K562 (cell line): ENCODE data around the gene SH3TC2. TPM values are rescaled to one million over a fixed set of nuclear protein-coding genes. Genes with fewer than 3 reads are reported as not detected.

ENCODE experiments used
- ATAC-seq: fragments of 200-7000 bp; cut with Tn5 transposase; 3 replicates; pipeline ENCODE4 v1.9.1; 2020; ENCODE audit warnings: moderate library complexity
- BruUV-seq: library from RNA; stranded (reverse); fragments of 400-500 nt; replicated peaks from 2 replicates; lab custom pipeline; 2021; lab: Mats Ljungman, UMichigan
- CTCF ChIA-PET: fragments of 300-600 bp; formaldehyde crosslinking; extraction: SDS; loops from one replicate; lab custom pipeline; 2021; ENCODE audit warnings: low intra/inter-chr PET ratio; lab: Yijun Ruan, JAX
- POLR2A ChIA-PET: fragments of 300-600, 350-650 bp; sonication (Branson Sonifier 250); formaldehyde crosslinking; extraction: SDS; loops from one replicate; lab custom pipeline; 2021; ENCODE audit warnings: antibody characterized with exemption, inconsistent platforms; lab: Yijun Ruan, JAX
- DNase-seq, 4 experiments: peaks; one replicate each; pipeline versions ENCODE4 v3.0.0 to v3.0.0-alpha.2; 2011 to 2018; ENCODE audit warnings: low spot score in 3 of 4, mixed read lengths in 3 of 4; ENCODE audit errors: extremely low read depth in 1 of 4
- FAIRE-seq: peaks from 2 replicates; lab custom pipeline; 2011; peaks lifted over from hg19 to GRCh38; lab: Jason Lieb, UNC
- H2AFZ ChIP-seq: 2 replicates; pipeline ENCODE4 v1.6.0; 2011; ENCODE audit warnings: low read depth, low read length, control low read depth, inconsistent platforms
- H3K27ac ChIP-seq: fragments of 200-600 bp; 3 replicates; pipeline ENCODE4 v1.8.0; 2011; ENCODE audit warnings: low read depth, mild to moderate bottlenecking, control low read depth, inconsistent platforms, low read length, moderate library complexity, mixed read lengths; ENCODE audit errors: extremely low read depth
- H3K27me3 ChIP-seq, 2 experiments: fragments of 300-600 bp in 1 of 2; 2 replicates in 1 of 2; 3 replicates in 1 of 2; pipeline versions ENCODE4 v1.6.0 to v1.8.0; 2011; ENCODE audit warnings: inconsistent platforms in 2 of 2, low read length in 2 of 2, mild to moderate bottlenecking in 1 of 2, mixed read lengths in 1 of 2, moderate library complexity in 1 of 2; ENCODE audit not compliant: control insufficient read depth in 2 of 2, insufficient read depth in 2 of 2
- H3K36me3 ChIP-seq: fragments of 300-600 bp; 3 replicates; pipeline ENCODE4 v1.8.0; 2011; ENCODE audit warnings: mild to moderate bottlenecking, low read length, inconsistent platforms; ENCODE audit not compliant: control insufficient read depth, insufficient read depth
- H3K4me1 ChIP-seq, 2 experiments: fragments of 200-600 bp in 1 of 2; replicated peaks in 1 of 2; 2 replicates in 1 of 2; 3 replicates in 1 of 2; pipeline versions ENCODE4 v1.5.1 to v1.8.0; 2011; ENCODE audit warnings: inconsistent platforms in 2 of 2, low read length in 2 of 2, mild to moderate bottlenecking in 1 of 2, mixed read lengths in 1 of 2, moderate library complexity in 1 of 2; ENCODE audit not compliant: control insufficient read depth in 2 of 2, insufficient read depth in 2 of 2
- H3K4me2 ChIP-seq: 2 replicates; pipeline ENCODE4 v1.6.1; 2011; ENCODE audit warnings: low read length, control low read depth, inconsistent platforms, mixed read lengths; ENCODE audit not compliant: insufficient read depth
- H3K4me3 ChIP-seq: fragments of 200-600 bp; sonication (generic), shearing (Covaris generic); 2 replicates; pipeline ENCODE4 v1.5.1; 2016; ENCODE audit warnings: control low read depth, inconsistent platforms
- H3K79me2 ChIP-seq: fragments of 200-600 bp; 3 replicates; pipeline ENCODE4 v1.8.0; 2011; ENCODE audit warnings: low read length, inconsistent platforms; ENCODE audit not compliant: control insufficient read depth, insufficient read depth
- H3K9ac ChIP-seq, 2 experiments: 2 replicates each; pipeline versions ENCODE4 v1.6.0 to v1.6.1; 2011; ENCODE audit warnings: low read depth in 2 of 2, low read length in 2 of 2, control low read depth in 1 of 2, inconsistent platforms in 1 of 2, mild to moderate bottlenecking in 1 of 2, mixed read lengths in 1 of 2; ENCODE audit not compliant: insufficient read depth in 1 of 2
- H3K9me1 ChIP-seq: one replicate; pipeline ENCODE4 v1.6.0; 2011; ENCODE audit warnings: inconsistent platforms, mild to moderate bottlenecking, low read length, moderate library complexity; ENCODE audit not compliant: control insufficient read depth, insufficient read depth
- H3K9me3 ChIP-seq: replicated peaks from 2 replicates; pipeline ENCODE4 v1.5.1; 2011; ENCODE audit warnings: low read depth, low read length, inconsistent platforms; ENCODE audit not compliant: control insufficient read depth, insufficient read depth
- H4K20me1 ChIP-seq: replicated peaks from 2 replicates; pipeline ENCODE4 v1.6.1; 2011; ENCODE audit warnings: low read length, inconsistent platforms, mixed read lengths; ENCODE audit not compliant: control insufficient read depth, insufficient read depth
- NRF1 ChIP-seq, 2 experiments: fragments of 450-650 bp; IDR thresholded peaks in 1 of 2; conservative IDR thresholded peaks in 1 of 2; 2 replicates each; pipeline ENCODE4 v1.6.1; 2014; ENCODE audit warnings: mild to moderate bottlenecking in 2 of 2
- PHF21A ChIP-seq: fragments of 450-650 bp; IDR thresholded peaks from 2 replicates; pipeline ENCODE4 v1.6.1; 2017; ENCODE audit warnings: low read depth, borderline replicate concordance
- POLR2H ChIP-seq: IDR thresholded peaks from 2 replicates; pipeline ENCODE4 v1.6.1; 2016; ENCODE audit warnings: missing genetic modification characterization, low read depth, mild to moderate bottlenecking, control low read depth, missing compliant biosample characterization, moderate library complexity
- XRCC4 ChIP-seq: IDR thresholded peaks from one replicate; pipeline ENCODE4 v1.6.1; 2011; ENCODE audit not compliant: insufficient read depth, insufficient read length; ENCODE audit errors: extremely low read depth
- ZNF24 ChIP-seq: fragments of 450-650 bp; IDR thresholded peaks from 2 replicates; pipeline ENCODE4 v1.6.1; 2016
- ZNF512 ChIP-seq: IDR thresholded peaks from 2 replicates; pipeline ENCODE4 v1.6.1; 2016; ENCODE audit warnings: missing genetic modification characterization, missing compliant biosample characterization
- WGBS: fragments of 100-300 bp; shearing (Covaris generic); methylation state at CpG from one replicate; pipeline ENCODE4 v1.1.6; 2016; ENCODE audit warnings: low coverage, mixed read lengths; ENCODE audit not compliant: insufficient coverage; ENCODE audit errors: missing lambda C conversion rate; 5-methylcytosine and 5-hydroxymethylcytosine counted together
- in situ Hi-C: fragments of 300-500 bp; cut with MboI; formaldehyde crosslinking; loops from 4 replicates; pipeline ENCODE4 v1.15.0; 2018; ENCODE audit warnings: inconsistent platforms, mixed read lengths
- intact Hi-C: fragments of 100-400 bp; cut with micrococcal nuclease; formaldehyde crosslinking; loops from 2 replicates; pipeline ENCODE4 v1.14.2; 2022
- polyA plus RNA-seq, 8 experiments: library from polyadenylated mRNA; depleted of rRNA in 4 of 8; stranded (reverse) in 5 of 8; unstranded in 3 of 8; fragments of >200 nt; fragmentation: Nextera tagmentation in 2 of 8; fragmentation: Illumina TruSeq in 1 of 8; extraction: Ambion mirVana in 2 of 8; extraction: Trizol in 1 of 8; gene quantifications; 2 replicates each; pipeline versions ENCODE4 v1.2.1 to v1.2.3, GENCODE V29; 2011 to 2014; ENCODE audit warnings: inconsistent platforms in 1 of 8, missing spikeins in 1 of 8
- total RNA-seq, 7 experiments: library from RNA; depleted of rRNA in 6 of 7; stranded (reverse); fragments of >200 nt in 6 of 7; fragmentation: Illumina TruSeq in 2 of 7; extraction: Trizol in 2 of 7; gene quantifications; 2 replicates each; pipeline versions ENCODE4 v1.2.1 to v1.2.3, GENCODE V29; 2011 to 2021; ENCODE audit warnings: low replicate concordance in 1 of 7

Gene SH3TC2
- total and polyA plus RNA-seq, 9 of the 15 experiments (the other 6 are each of a cell fraction or from before 2014, with no cell fraction given) = 0.03 to 0.80 (median 0.55) TPM; not detected in 1

- Histone ChIP-seq H3K9me3 (no peaks in the 10 kb centered on the region), H3K4me1 (no peaks in the 10 kb centered on the region)
- in situ Hi-C loops = no loop called here
- BruUV-seq = no TSS peak
- TF ChIP-seq NRF1 (conservative IDR thresholded peaks at IDR 0.05 in 1 of 2, IDR thresholded peaks at IDR 0.05 in 1 of 2) (no peak), ZNF512 (no peak), POLR2H (tag) (no peak), ZNF24 (no peak), PHF21A (no peak), XRCC4 (no peak)
- TF ChIP-seq, all 486 proteins: peak for 0
- H3K4me3 ChIP-seq = no peak overlapping the region
- no peak for DNase-seq
- POLR2A ChIA-PET = interaction anchor here (1.3 to 1.7 kb wide), 2 partner anchors 7 to 9 kb away, joined by 3 to 4 read pairs; no protein-coding TSS in a partner anchor
- no peaks in the 10 kb centered on the region for H4K20me1 ChIP-seq
- FAIRE-seq = no peak
- H3K36me3 ChIP-seq = no peaks in the 10 kb centered on the region
- H3K27me3 ChIP-seq = peaks cover 4 to 13% of the 10 kb centered on the region in 2 experiments; a peak in 3 of 5 replicates
- H3K27ac ChIP-seq = no peak overlapping the region
- CTCF ChIA-PET = no interaction called here
- no peak overlapping the region for H3K9ac ChIP-seq
- H3K9me1 ChIP-seq = no peaks in the 10 kb centered on the region
- no peak overlapping the region for H2AFZ ChIP-seq
- no peak for ATAC-seq
- no peak overlapping the region for H3K4me2 ChIP-seq
- intact Hi-C loops = no loop called here
- WGBS = 1% methylated on average over 5 of the region's 5 CpGs
- no peaks in the 10 kb centered on the region for H3K79me2 ChIP-seq
These were observed 86.1 kb downstream of the SH3TC2 start for GRCh38 chr5:148976569-148977381.
